Measurements from ENCODE around the gene TUBB2B. TPM values are rescaled to one million over a fixed set of nuclear protein-coding genes. Genes with fewer than 3 reads are reported as not detected.
A peak's percentile ranks its signal among the peaks of the same experiment; 100 is the strongest.

TUBB2B gene
- total and polyA plus RNA-seq, 9 donors: 54.6 to 69.8 (median 63.5) TPM

DNA sequence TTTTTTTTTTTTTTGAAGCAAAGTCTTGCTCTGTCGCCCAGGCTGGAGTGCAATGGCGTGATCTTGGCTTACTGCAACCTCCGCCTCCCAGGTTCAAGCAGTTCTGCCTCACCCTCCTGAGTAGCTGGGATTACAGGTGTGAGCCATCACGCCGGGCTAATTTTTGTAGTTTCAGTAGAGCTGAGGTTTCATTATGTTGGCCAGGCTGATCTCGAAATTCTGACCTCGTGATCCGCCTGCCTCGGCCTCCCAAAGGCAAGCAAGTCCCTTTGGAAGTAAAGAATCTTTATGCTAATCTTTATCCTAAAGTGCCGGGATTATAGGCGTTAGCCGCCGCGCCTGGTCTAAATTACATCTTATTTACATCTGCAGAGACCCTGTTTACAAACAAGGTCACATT, 32.8 kb upstream of the TUBB2B start:
- peaks cover 6% of the 10 kb centered on the region for H3K27me3 ChIP-seq (ENCODE audit: control insufficient read depth, insufficient read depth, low read length)
- H3K9me3 ChIP-seq (replicated peaks; ENCODE audit: control insufficient read depth, low read depth, low read length): no peaks in the 10 kb centered on the region
- peaks cover 19% of the 10 kb centered on the region for H3K36me3 ChIP-seq (ENCODE audit: control insufficient read depth, insufficient read depth, low read length)
- 78% methylated on average over 7 of the region's 14 CpGs for WGBS (ENCODE audit: insufficient coverage)
- peaks cover 46% of the 10 kb centered on the region for H3K4me1 ChIP-seq (ENCODE audit: control insufficient read depth, insufficient read depth, low read length)
- no peak overlapping the region for H3K27ac ChIP-seq (ENCODE audit: low read length)
- H3K4me3 ChIP-seq (ENCODE audit: low read length): no peak overlapping the region
- DNase-seq: no peak

DNA sequence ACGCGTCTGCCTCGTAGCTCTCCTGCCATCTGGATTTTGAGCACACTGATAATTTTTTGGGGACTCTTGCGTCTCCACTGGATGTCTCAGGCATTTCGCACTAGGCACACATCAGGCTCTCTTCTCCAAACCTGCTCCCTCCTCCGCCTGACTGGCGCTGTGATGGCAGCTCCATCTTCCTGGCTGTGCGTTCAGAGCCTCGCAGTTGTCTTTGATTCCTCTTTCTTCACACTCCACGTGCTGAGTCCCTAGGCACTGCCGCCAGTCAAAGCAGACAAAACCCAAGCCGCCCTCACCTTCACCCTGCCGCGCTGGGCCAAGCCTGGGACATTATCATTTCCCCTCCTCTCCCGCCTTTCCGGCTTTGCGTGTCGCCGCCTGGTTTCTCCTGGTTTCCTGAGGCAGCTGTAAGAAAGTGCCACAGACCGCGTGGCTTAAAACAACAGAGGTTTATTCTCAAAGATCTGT, 32.1 kb upstream of the TUBB2B start:
- peaks cover 40% of the 10 kb centered on the region for H3K4me1 ChIP-seq (ENCODE audit: control insufficient read depth, insufficient read depth, low read length)
- no peaks in the 10 kb centered on the region for H3K9me3 ChIP-seq (replicated peaks; ENCODE audit: control insufficient read depth, low read depth, low read length)
- DNase-seq: peak; percentile 59
- 0% methylated on average over 14 of the region's 21 CpGs for WGBS (ENCODE audit: insufficient coverage)
- H3K27ac ChIP-seq (ENCODE audit: low read length): peak overlapping the region; percentile 72
- peaks cover 13% of the 10 kb centered on the region for H3K36me3 ChIP-seq (ENCODE audit: control insufficient read depth, insufficient read depth, low read length)
- peaks cover 6% of the 10 kb centered on the region for H3K27me3 ChIP-seq (ENCODE audit: control insufficient read depth, insufficient read depth, low read length)
- peak overlapping the region; percentile 80 for H3K4me3 ChIP-seq (ENCODE audit: low read length)

DNA sequence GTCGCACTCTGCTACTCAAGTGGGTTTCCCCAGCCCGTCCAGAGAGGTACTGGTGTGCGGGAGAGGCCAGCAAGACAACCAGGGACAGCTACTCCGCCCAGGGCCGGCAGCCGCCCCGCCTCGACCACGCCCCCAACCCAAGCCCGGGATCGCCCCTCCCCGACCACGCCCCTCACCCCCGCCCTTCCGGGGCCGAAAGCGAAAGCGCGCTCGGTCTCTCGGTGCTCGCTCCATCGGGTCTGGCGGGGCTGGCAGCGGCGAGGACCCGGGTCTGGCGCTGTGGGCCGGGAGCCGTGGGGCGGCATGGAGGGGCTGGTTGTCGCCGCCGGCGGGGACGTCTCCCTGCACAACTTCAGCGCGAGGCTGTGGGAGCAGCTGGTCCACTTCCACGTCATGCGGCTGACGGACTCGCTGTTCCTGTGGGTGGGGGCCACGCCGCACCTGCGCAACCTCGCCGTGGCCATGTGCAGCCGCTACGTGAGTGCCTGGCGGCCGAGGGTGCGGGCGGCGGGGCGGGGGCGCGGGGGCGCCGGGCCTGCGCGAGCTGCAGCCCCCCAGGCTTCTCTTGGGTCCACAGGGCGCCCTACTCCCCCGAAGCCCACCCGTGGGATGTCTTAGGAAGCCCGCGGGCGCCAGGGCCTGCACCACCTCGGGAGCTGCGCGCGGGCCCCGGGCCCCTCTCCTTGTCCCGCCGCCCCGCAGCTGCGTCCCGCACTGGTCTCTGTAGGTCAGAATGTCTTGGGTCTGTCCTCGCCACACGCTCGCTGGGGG, 31.5 kb upstream of the TUBB2B start, which contains the start of gene PSMG4:
PSMG4 (plus strand) TSS at position 228 of the 771 bp plus-strand sequence; CDS start at position 304, 76 bp downstream.
- under 1% methylated on average over 80 of the region's 80 CpGs for WGBS (ENCODE audit: insufficient coverage)
- Histone ChIP-seq H3K4me3 (ENCODE audit: low read length) (peak within 1 kb of the TSS; percentile 80), H3K36me3 (ENCODE audit: control insufficient read depth, insufficient read depth, low read length) (peaks cover 8% of the 10 kb centered on the region), H3K9me3 (replicated peaks; ENCODE audit: control insufficient read depth, low read depth, low read length) (no peaks in the 10 kb centered on the region), H3K27me3 (ENCODE audit: control insufficient read depth, insufficient read depth, low read length) (peaks cover 6% of the 10 kb centered on the region), H3K27ac (ENCODE audit: low read length) (peak within 1 kb of the TSS; percentile 72), H3K4me1 (ENCODE audit: control insufficient read depth, insufficient read depth, low read length) (peaks cover 33% of the 10 kb centered on the region)
- DNase-seq: peak; percentile 95

DNA sequence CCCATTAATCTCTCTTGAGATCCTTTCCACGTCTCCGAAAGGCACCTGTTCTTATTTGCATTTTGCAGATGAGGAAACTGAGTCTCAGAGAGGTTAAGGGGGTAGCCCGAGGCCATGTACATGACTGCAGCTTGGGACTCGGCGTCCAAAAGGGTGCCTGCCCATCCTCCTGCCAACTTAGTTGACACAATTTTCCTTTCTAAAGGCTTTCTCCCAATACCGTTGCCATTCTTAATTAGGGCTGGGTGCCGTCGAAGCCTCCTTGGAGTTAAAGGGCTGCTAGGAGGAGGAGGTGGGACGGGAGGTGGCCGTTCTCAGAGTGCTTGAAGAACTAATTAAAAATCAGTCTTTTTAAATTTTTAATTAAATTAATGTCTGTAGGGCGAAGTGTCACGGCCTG, 30.7 kb upstream of the TUBB2B start:
- Histone ChIP-seq H3K27ac (ENCODE audit: low read length) (no peak overlapping the region), H3K9me3 (replicated peaks; ENCODE audit: control insufficient read depth, low read depth, low read length) (no peaks in the 10 kb centered on the region), H3K4me1 (ENCODE audit: control insufficient read depth, insufficient read depth, low read length) (peaks cover 31% of the 10 kb centered on the region), H3K27me3 (ENCODE audit: control insufficient read depth, insufficient read depth, low read length) (peaks cover 6% of the 10 kb centered on the region), H3K36me3 (ENCODE audit: control insufficient read depth, insufficient read depth, low read length) (peaks cover under 1% of the 10 kb centered on the region), H3K4me3 (ENCODE audit: low read length) (peak overlapping the region; percentile 80)
- no peak for DNase-seq
- 33% methylated on average over 3 of the region's 12 CpGs for WGBS (ENCODE audit: insufficient coverage)

- H3K36me3 ChIP-seq (ENCODE audit: control insufficient read depth, insufficient read depth, low read length): no peaks in the 10 kb centered on the region
- peaks cover 13% of the 10 kb centered on the region for H3K27me3 ChIP-seq (ENCODE audit: control insufficient read depth, insufficient read depth, low read length)
- H3K4me1 ChIP-seq (ENCODE audit: control insufficient read depth, insufficient read depth, low read length): peaks cover 32% of the 10 kb centered on the region
- no peaks in the 10 kb centered on the region for H3K9me3 ChIP-seq (replicated peaks; ENCODE audit: control insufficient read depth, low read depth, low read length)
- WGBS (ENCODE audit: insufficient coverage): 96% methylated on average over 38 of the region's 40 CpGs
- H3K4me3 ChIP-seq (ENCODE audit: low read length): no peak overlapping the region
- DNase-seq: no peak
- no peak overlapping the region for H3K27ac ChIP-seq (ENCODE audit: low read length)
Observed at GRCh38 chr6:3253597-3253961, 26.1 kb upstream of the TUBB2B start.

- no peak for DNase-seq
- Histone ChIP-seq H3K9me3 (replicated peaks; ENCODE audit: control insufficient read depth, low read depth, low read length) (no peaks in the 10 kb centered on the region), H3K27me3 (ENCODE audit: control insufficient read depth, insufficient read depth, low read length) (peaks cover 13% of the 10 kb centered on the region), H3K36me3 (ENCODE audit: control insufficient read depth, insufficient read depth, low read length) (no peaks in the 10 kb centered on the region), H3K4me1 (ENCODE audit: control insufficient read depth, insufficient read depth, low read length) (peaks cover 33% of the 10 kb centered on the region), H3K27ac (ENCODE audit: low read length) (no peak overlapping the region), H3K4me3 (ENCODE audit: low read length) (no peak overlapping the region)
- WGBS (ENCODE audit: insufficient coverage): 92% methylated on average over 18 of the region's 22 CpGs
Observed at GRCh38 chr6:3252861-3253596, 25.6 kb upstream of the TUBB2B start.

DNA sequence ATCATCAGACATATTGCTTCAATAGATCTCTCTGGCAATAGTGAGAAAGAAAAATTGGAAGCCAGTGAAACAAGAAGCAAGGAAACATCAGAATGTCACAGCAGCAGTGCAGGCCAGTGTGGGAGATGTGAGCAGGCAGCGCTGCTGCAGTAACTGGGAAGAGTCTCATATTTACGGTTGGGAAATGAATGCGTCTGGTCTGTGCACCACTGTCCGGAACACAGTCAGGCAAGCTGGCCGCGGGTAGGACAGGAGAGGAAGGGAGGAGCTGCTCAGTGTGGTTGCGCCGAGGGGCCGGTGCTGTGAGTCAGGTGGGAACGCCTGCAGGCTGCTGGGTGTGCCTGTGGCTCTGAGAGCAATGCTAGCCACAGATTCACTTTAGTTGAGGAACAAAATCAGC, 24.9 kb upstream of the TUBB2B start:
- H3K27ac ChIP-seq (ENCODE audit: low read length): no peak overlapping the region
- peaks cover 40% of the 10 kb centered on the region for H3K4me1 ChIP-seq (ENCODE audit: control insufficient read depth, insufficient read depth, low read length)
- no peak overlapping the region for H3K4me3 ChIP-seq (ENCODE audit: low read length)
- H3K27me3 ChIP-seq (ENCODE audit: control insufficient read depth, insufficient read depth, low read length): peaks cover 13% of the 10 kb centered on the region
- H3K9me3 ChIP-seq (replicated peaks; ENCODE audit: control insufficient read depth, low read depth, low read length): no peaks in the 10 kb centered on the region
- WGBS (ENCODE audit: insufficient coverage): 69% methylated on average over 10 of the region's 10 CpGs
- no peak for DNase-seq
- no peaks in the 10 kb centered on the region for H3K36me3 ChIP-seq (ENCODE audit: control insufficient read depth, insufficient read depth, low read length)

DNA sequence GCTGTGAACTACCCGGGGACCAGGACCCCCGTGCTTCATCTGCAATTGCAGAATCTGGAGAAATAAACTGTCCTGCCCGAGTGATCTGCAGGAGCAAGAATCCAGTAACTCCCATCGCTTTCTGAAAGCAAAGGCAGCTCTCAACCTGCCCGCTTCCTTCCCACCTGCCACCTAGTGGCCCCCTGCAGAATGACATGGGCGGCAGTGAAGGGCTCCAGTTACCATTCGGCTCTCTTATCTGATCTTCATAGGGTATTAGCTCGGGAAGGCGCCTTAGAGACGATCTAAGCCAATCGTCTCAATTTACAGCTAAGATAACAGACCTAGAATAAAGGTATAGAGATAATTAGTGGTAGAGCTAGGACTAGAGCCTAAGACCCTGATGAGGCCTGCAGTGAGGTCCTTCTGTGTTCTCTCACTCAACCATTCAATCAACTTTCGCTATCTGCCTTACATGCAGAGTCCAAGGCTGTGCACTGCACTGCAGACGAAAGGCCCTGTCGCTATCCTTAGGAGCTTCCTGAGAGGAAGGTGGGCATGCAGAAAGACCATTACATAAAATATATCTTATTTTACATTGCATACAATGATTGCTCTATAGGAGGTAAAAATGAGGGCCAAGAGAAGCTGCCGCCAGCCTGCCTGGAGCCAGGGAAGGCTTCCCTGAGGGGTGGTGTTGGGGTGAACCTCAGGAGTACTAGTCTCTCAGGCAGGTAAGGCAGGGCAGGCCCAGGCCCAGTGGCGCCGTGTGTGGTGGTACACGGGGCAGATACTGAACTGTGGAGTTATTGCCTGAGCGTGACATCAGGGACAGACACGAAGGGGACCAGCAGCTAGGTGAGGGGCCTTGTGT, 24.2 kb upstream of the TUBB2B start:
- Histone ChIP-seq H3K36me3 (ENCODE audit: control insufficient read depth, insufficient read depth, low read length) (no peaks in the 10 kb centered on the region), H3K9me3 (replicated peaks; ENCODE audit: control insufficient read depth, low read depth, low read length) (no peaks in the 10 kb centered on the region), H3K4me3 (ENCODE audit: low read length) (no peak overlapping the region), H3K27me3 (ENCODE audit: control insufficient read depth, insufficient read depth, low read length) (peaks cover 10% of the 10 kb centered on the region), H3K27ac (ENCODE audit: low read length) (peak overlapping the region; percentile 47), H3K4me1 (ENCODE audit: control insufficient read depth, insufficient read depth, low read length) (peaks cover 44% of the 10 kb centered on the region)
- peak; percentile 87 for DNase-seq
- 0% methylated on average over 5 of the region's 20 CpGs for WGBS (ENCODE audit: insufficient coverage)

GRCh38 chr6:3250231-3250675, 22.8 kb upstream of the TUBB2B start:
- Histone ChIP-seq H3K9me3 (replicated peaks; ENCODE audit: control insufficient read depth, low read depth, low read length) (no peaks in the 10 kb centered on the region), H3K27me3 (ENCODE audit: control insufficient read depth, insufficient read depth, low read length) (peaks cover 10% of the 10 kb centered on the region), H3K36me3 (ENCODE audit: control insufficient read depth, insufficient read depth, low read length) (no peaks in the 10 kb centered on the region), H3K27ac (ENCODE audit: low read length) (peak overlapping the region; percentile 93), H3K4me1 (ENCODE audit: control insufficient read depth, insufficient read depth, low read length) (peaks cover 44% of the 10 kb centered on the region), H3K4me3 (ENCODE audit: low read length) (no peak overlapping the region)
- DNase-seq: peak; percentile 98
- WGBS (ENCODE audit: insufficient coverage): 36% methylated on average over 8 of the region's 9 CpGs
